Right lobe of liver (tissue), 6 donors: ENCODE data around the gene PRDM16. TPM values are rescaled to one million over a fixed set of nuclear protein-coding genes. Genes with fewer than 3 reads are reported as not detected.
A peak's percentile ranks its signal among the peaks of the same experiment; 100 is the strongest.

Experiments used
- ATAC-seq, 4 donors: fragments of 200-7000 bp; cut with Tn5 transposase; one replicate each; pipeline ENCODE4 v1.9.1; 2020; ENCODE audit warnings: mild to moderate bottlenecking in 4 of 4, moderate library complexity in 4 of 4
- DNase-seq, 3 donors: peaks; one replicate each; pipeline ENCODE4 v3.0.0-alpha.2; 2020
- H3K27ac ChIP-seq, 3 donors: fragments of 200-600 bp; one replicate each; pipeline ENCODE4 v1.8.0; 2022
- H3K27me3 ChIP-seq, 2 donors: fragments of 200-600 bp; one replicate each; pipeline ENCODE4 v1.8.0; 2022
- H3K36me3 ChIP-seq, 4 donors: fragments of 200-600 bp; sonication (generic) in 1 of 4; one replicate each; pipeline versions ENCODE4 v1.5.1 to v1.8.0; 2017 to 2022; ENCODE audit warnings: control low read depth in 1 of 4
- H3K4me1 ChIP-seq, 4 donors: fragments of 200-600 bp; sonication (generic) in 1 of 4; one replicate each; pipeline versions ENCODE4 v1.5.1 to v1.8.0; 2017 to 2022; ENCODE audit warnings: control low read depth in 1 of 4
- H3K4me3 ChIP-seq, 3 donors: fragments of 200-600 bp; one replicate each; pipeline ENCODE4 v1.8.0; 2022
- H3K9me3 ChIP-seq, 4 donors: fragments of 200-600 bp; sonication (generic) in 1 of 4; one replicate each; pipeline versions ENCODE4 v1.5.1 to v1.8.0; 2017 to 2022; ENCODE audit warnings: control low read depth in 1 of 4
- CTCF ChIP-seq, 4 donors: fragments of 200-600 bp in 3 of 4; fragments of 450-650 bp in 1 of 4; IDR thresholded peaks; one replicate each; pipeline versions ENCODE4 v1.5.1 to v1.8.0; 2016 to 2022; ENCODE audit warnings: antibody characterized with exemption in 4 of 4, mild to moderate bottlenecking in 2 of 4
- POLR2A ChIP-seq: fragments of 450-650 bp; IDR thresholded peaks from one replicate; pipeline ENCODE4 v1.6.1; 2017; ENCODE audit warnings: antibody characterized with exemption, mild to moderate bottlenecking
- WGBS: methylation state at CpG from one replicate; pipeline ENCODE4 v1.1.6; 2018; ENCODE audit warnings: low coverage, low lambda C conversion rate; ENCODE audit not compliant: insufficient coverage; ENCODE audit errors: missing lambda C conversion rate; 5-methylcytosine and 5-hydroxymethylcytosine counted together
- intact Hi-C, 2 donors: fragments of 100-400 bp; cut with DNase I; formaldehyde crosslinking; loops; one replicate each; pipeline versions ENCODE4 v1.11.2 to v1.14.1; 2022
- total RNA-seq, 6 experiments: library from RNA; depleted of rRNA in 2 of 6; stranded (reverse); fragments of >200 nt in 2 of 6; fragmentation: NEBNext Ultra II Directional in 3 of 6; extraction: Animal tissue kit (Norgen Biotek cat#: 25700) in 3 of 6; gene quantifications; one replicate each; pipeline versions ENCODE4 v1.1.0 to v1.2.4, GENCODE V29; 2016 to 2023
- donor health status: DM: no; HTN: yes; CAD: no.
- donor health status: DM: no; HTN: no; CAD: no.
- donor health status: DM: no; HTN: no; CAD: no.
- donor health status: DM: no; HTN: yes; CAD: no.
- donor health status: DM: no; HTN: yes; CAD: no.

PRDM16 gene
- total RNA-seq, 6 experiments from 2014 or later, result 0.06 to 0.75 (median 0.28) TPM

DNA sequence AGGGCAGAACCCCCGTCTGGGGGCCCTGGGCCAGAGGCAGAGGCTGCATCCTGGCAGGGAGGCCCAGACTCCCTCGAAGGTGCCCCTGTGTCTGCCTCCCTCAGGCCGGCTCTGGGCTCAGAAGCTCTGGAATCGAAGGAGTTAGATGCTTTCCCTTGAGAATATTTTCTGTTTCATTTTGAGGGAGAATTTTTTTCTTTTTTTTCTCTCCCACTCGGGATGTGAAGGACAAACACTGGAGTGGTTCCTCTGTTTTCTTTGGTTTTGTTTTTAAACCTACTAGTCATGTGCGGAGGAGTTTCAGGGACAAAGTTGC, 44.7 kb downstream of the PRDM16 start:
- WGBS, result 73% methylated on average over 4 of the region's 6 CpGs
- Histone ChIP-seq H3K27me3 (no peaks in the 10 kb centered on the region), H3K4me1 (peaks cover 0 to 5% (median 0%) of the 10 kb centered on the region in 4 donors), H3K36me3 (no peaks in the 10 kb centered on the region), H3K9me3 (no peaks in the 10 kb centered on the region), H3K4me3 (no peak overlapping the region), H3K27ac (no peak overlapping the region)
- intact Hi-C loops, result no loop called here
- ATAC-seq, result no peak
- TF ChIP-seq POLR2A, result no peak
- no peak for TF ChIP-seq CTCF (IDR thresholded peaks at IDR 0.05)
- no peak for DNase-seq

DNA sequence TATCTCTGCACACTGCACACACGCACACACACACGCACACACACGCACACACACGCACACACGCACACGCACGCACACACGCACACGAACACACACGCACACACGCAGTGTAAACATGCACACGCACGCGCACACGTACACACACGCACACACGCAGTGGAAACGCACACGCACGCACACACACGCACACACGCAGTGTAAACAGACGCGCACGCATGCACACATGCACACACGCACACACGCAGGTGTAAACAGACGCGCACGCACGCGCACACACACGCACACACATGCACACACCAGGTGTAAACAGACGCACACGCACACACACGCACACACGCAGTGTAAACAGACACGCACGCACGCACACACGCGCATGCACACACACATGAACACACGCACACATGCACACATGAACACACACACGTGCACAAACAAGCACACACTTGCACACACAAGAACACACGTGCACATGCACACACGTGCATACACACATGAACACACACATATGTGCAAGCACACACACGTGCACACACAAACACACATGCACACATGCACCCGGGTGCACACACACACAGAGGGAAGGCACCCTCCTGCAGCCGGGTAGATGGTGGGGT, 45.2 kb downstream of the PRDM16 start:
- Histone ChIP-seq H3K27ac (no peak overlapping the region), H3K9me3 (no peaks in the 10 kb centered on the region), H3K36me3 (no peaks in the 10 kb centered on the region), H3K4me3 (no peak overlapping the region), H3K27me3 (no peaks in the 10 kb centered on the region), H3K4me1 (peaks cover 0 to 5% (median 0%) of the 10 kb centered on the region in 4 donors)
- DNase-seq (no peak), ATAC-seq (no peak)
- WGBS, result 79% methylated on average over 38 of the region's 49 CpGs
- TF ChIP-seq CTCF (IDR thresholded peaks at IDR 0.05) (no peak), POLR2A (no peak)
- intact Hi-C loops, result no loop called here

GRCh38 chr1:3114846-3115245, 45.8 kb downstream of the PRDM16 start:
- no peak overlapping the region for H3K4me3 ChIP-seq
- no peaks in the 10 kb centered on the region for H3K36me3 ChIP-seq
- no peak overlapping the region for H3K27ac ChIP-seq
- no peaks in the 10 kb centered on the region for H3K27me3 ChIP-seq
- ATAC-seq, result peak; percentile 4 to 24 (median 22)
- H3K4me1 ChIP-seq, result peaks cover 0 to 5% (median 0%) of the 10 kb centered on the region in 4 donors
- DNase-seq, result no peak
- no peak for TF ChIP-seq POLR2A
- no peak for TF ChIP-seq CTCF (IDR thresholded peaks at IDR 0.05)
- no peaks in the 10 kb centered on the region for H3K9me3 ChIP-seq
- intact Hi-C loops, result no loop called here
- WGBS, result 60% methylated on average over 1 of the region's 8 CpGs

DNA sequence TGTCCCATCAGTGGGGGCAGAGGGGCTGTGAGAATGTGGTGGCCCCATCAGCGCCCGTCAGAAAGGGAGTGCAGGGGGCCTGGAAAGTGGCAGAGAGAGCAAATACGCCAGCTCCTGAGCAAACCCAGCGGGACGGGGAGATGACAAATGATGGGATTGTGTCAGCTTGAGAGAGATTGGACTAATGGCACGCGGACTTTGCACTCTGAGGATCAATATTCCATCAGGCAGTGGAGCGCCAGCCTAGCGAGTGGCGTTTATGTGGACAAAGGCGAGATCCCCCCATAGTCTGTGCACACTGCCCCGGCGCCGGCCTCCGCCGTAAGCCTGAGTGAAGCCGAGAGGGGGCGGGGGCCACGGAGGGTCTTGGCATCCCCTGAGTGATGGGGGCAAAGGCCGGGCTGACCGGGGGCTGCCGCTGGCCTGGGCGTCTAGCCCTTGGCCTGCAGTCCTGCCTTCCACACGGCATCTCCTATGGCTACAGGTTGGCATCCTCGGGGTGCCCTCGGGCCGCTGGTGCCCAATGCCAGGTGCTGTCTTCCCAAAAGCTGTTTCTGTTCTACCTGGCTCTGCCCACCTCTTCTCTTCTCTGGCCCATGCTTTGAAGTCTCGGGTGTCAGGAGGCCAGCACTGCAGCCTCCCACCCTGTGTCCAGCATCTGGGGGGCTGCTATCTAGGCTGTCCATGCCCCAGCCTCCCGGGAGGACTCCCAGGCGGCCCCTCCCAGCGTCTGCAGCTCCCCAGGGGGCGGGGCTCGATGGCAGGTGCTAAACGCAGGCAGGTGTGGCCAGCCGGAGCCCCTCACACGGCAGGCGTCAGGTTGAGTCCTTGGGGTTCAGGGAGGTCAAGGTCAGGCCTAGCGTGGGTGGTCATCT, 46.5 kb downstream of the PRDM16 start:
- H3K4me3 ChIP-seq, result no peak overlapping the region
- intact Hi-C loops, result no loop called here

More for the DNA sequence above, 46.5 kb downstream of the PRDM16 start:
- DNase-seq, result peak in 2 of 3 donors; percentile 56 to 67
- TF ChIP-seq POLR2A (no peak), CTCF (IDR thresholded peaks at IDR 0.05) (no peak)
- Histone ChIP-seq H3K4me1 (peaks cover 0 to 5% (median 0%) of the 10 kb centered on the region in 4 donors), H3K27me3 (no peaks in the 10 kb centered on the region), H3K27ac (no peak overlapping the region), H3K9me3 (no peaks in the 10 kb centered on the region), H3K36me3 (no peaks in the 10 kb centered on the region)
- peak; percentile 77 to 96 (median 91) for ATAC-seq
- 25% methylated on average over 6 of the region's 38 CpGs for WGBS
